ENCODE measurements around the gene TNNT1. TPM values are rescaled to one million over a fixed set of nuclear protein-coding genes. Genes with fewer than 3 reads are reported as not detected.
A peak's percentile ranks its signal among the peaks of the same experiment; 100 is the strongest.

The TNNT1 gene
- total and polyA plus RNA-seq, 2 donors from 2014 or later: not detected

DNA sequence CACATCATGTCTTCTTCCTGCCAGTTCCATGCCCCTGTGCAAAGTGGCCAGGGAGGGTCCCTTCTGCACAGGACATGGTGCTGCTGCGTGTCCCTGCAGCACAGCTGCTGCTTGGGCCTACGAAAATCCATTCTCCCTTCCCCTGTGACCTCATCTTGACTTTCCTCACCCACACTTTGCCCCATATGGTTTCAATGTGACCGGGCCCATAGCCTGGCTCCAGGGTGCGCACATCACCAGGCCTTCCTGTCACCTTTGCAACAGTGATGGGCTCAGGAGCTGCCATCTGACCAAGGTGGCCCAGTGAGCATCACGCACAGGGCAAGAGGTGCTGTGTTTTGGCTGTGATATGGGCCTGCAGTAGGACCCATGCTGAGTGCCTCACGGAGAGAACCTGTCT, 42.4 kb downstream of the TNNT1 start:
- TF ChIP-seq, protein P1, sequence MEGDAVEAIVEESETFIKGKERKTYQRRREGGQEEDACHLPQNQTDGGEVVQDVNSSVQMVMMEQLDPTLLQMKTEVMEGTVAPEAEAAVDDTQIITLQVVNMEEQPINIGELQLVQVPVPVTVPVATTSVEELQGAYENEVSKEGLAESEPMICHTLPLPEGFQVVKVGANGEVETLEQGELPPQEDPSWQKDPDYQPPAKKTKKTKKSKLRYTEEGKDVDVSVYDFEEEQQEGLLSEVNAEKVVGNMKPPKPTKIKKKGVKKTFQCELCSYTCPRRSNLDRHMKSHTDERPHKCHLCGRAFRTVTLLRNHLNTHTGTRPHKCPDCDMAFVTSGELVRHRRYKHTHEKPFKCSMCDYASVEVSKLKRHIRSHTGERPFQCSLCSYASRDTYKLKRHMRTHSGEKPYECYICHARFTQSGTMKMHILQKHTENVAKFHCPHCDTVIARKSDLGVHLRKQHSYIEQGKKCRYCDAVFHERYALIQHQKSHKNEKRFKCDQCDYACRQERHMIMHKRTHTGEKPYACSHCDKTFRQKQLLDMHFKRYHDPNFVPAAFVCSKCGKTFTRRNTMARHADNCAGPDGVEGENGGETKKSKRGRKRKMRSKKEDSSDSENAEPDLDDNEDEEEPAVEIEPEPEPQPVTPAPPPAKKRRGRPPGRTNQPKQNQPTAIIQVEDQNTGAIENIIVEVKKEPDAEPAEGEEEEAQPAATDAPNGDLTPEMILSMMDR (IDR thresholded peaks at IDR 0.05; ENCODE audit: borderline replicate concordance, extremely low read depth, insufficient read depth): no peak
- H3K4me3 ChIP-seq (ENCODE audit: low read length in 3 of 3): no peak overlapping the region
- intact Hi-C loops (cut with DNase I): no loop called here
- no peaks in the 10 kb centered on the region for H3K4me1 ChIP-seq (ENCODE audit: control insufficient read depth in 2 of 3, insufficient read depth in 2 of 3, low read depth in 1 of 3, low read length in 3 of 3)
- FAIRE-seq (no peak), DNase-seq (peak in 1 of 5 donors; percentile 37)
- H3K9ac ChIP-seq (ENCODE audit: low read length in 3 of 3): no peak overlapping the region
- peaks cover 2 to 17% (median 9%) of the 10 kb centered on the region in 3 donors for H3K36me3 ChIP-seq (ENCODE audit: control insufficient read depth in 2 of 3, insufficient read depth in 3 of 3, low read length in 3 of 3)
- H3K27ac ChIP-seq (ENCODE audit: low read depth in 2 of 2, low read length in 2 of 2): no peak overlapping the region
- no peaks in the 10 kb centered on the region for H3K9me3 ChIP-seq (ENCODE audit: control insufficient read depth in 2 of 3, insufficient read depth in 1 of 3, low read length in 3 of 3)
- H3K27me3 ChIP-seq (ENCODE audit: control insufficient read depth, insufficient read depth, low read length): no peaks in the 10 kb centered on the region

DNA sequence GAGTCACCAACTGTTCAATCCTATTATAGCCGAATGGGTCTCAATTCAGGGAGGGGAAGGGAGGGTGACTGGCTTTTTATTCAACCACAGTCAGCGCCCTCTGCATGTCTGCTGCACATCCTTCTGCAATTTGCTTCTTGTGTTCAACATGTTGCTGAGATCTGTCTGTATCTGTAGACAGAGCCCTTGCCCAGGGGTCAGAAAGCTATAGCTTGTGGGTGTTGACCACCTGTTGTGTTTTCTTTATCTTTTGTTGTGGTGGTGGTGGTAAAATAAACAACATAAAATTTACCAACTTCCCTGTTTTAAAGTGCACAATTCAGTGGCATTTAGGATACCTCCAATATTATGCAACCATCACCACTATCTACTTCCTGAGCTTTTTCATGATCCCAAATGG, 43.8 kb downstream of the TNNT1 start:
- DNase-seq (no peak), FAIRE-seq (no peak)
- Histone ChIP-seq H3K4me3 (ENCODE audit: low read length in 3 of 3) (no peak overlapping the region), H3K4me1 (ENCODE audit: control insufficient read depth in 2 of 3, insufficient read depth in 2 of 3, low read depth in 1 of 3, low read length in 3 of 3) (no peaks in the 10 kb centered on the region), H3K27me3 (ENCODE audit: control insufficient read depth, insufficient read depth, low read length) (no peaks in the 10 kb centered on the region), H3K36me3 (ENCODE audit: control insufficient read depth in 2 of 3, insufficient read depth in 3 of 3, low read length in 3 of 3) (peaks cover 2 to 17% (median 9%) of the 10 kb centered on the region in 3 donors), H3K9me3 (ENCODE audit: control insufficient read depth in 2 of 3, insufficient read depth in 1 of 3, low read length in 3 of 3) (no peaks in the 10 kb centered on the region), H3K27ac (ENCODE audit: low read depth in 2 of 2, low read length in 2 of 2) (no peak overlapping the region), H3K9ac (ENCODE audit: low read length in 3 of 3) (no peak overlapping the region)
- intact Hi-C loops (cut with DNase I): no loop called here
- TF ChIP-seq, protein P1 (IDR thresholded peaks at IDR 0.05; ENCODE audit: borderline replicate concordance, extremely low read depth, insufficient read depth): no peak

DNA sequence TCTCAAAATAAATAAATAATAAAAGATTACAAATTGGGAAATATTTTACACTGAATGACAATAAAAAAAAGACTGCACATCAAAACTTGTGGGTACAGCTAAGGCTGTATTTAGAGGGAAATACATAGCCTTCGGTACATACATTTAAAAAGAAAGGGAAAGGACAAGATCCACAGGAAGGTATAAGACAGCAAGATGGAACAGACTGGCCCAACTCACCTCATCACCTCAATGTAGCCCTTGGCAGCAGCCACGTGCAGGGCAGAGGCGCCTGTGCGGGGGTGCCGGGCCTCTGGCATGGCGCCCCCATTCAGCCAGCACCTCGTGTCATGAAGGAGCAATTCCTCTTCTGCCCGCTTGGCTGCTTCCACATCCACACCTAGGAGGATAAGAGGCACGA, 45.8 kb downstream of the TNNT1 start:
- no peak for FAIRE-seq
- no peak for DNase-seq
- Histone ChIP-seq H3K36me3 (ENCODE audit: control insufficient read depth in 2 of 3, insufficient read depth in 3 of 3, low read length in 3 of 3) (peaks cover 2 to 12% (median 5%) of the 10 kb centered on the region in 3 donors), H3K27me3 (ENCODE audit: control insufficient read depth, insufficient read depth, low read length) (no peaks in the 10 kb centered on the region), H3K4me1 (ENCODE audit: control insufficient read depth in 2 of 3, insufficient read depth in 2 of 3, low read depth in 1 of 3, low read length in 3 of 3) (no peaks in the 10 kb centered on the region), H3K9ac (ENCODE audit: low read length in 3 of 3) (no peak overlapping the region), H3K4me3 (ENCODE audit: low read length in 3 of 3) (no peak overlapping the region), H3K9me3 (ENCODE audit: control insufficient read depth in 2 of 3, insufficient read depth in 1 of 3, low read length in 3 of 3) (no peaks in the 10 kb centered on the region), H3K27ac (ENCODE audit: low read depth in 2 of 2, low read length in 2 of 2) (no peak overlapping the region)
- TF ChIP-seq, protein P1 (IDR thresholded peaks at IDR 0.05; ENCODE audit: borderline replicate concordance, extremely low read depth, insufficient read depth): no peak
- intact Hi-C loops (cut with DNase I): no loop called here

DNA sequence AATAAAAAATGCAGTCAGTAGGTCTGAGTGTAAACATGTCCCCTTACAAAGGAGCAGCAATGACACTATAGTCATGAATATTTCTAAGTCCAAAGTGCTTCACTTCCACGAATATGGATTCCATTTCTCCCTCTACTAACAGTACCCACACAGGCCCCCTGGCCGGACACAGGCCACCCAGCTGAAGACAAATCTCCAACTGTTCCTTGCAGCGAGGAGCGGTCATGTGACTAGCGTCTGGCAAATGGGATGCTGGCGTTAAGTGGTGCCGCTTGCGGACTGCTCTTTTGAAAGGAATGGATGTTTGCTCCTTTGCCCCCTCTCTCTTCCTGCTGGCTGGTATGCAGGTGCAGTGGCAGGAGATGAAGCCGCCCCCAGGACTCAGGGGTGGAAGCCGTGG, 47.7 kb downstream of the TNNT1 start:
- no peaks in the 10 kb centered on the region for H3K27me3 ChIP-seq (ENCODE audit: control insufficient read depth, insufficient read depth, low read length)
- H3K4me3 ChIP-seq (ENCODE audit: low read length in 3 of 3): no peak overlapping the region
- DNase-seq: no peak
- H3K4me1 ChIP-seq (ENCODE audit: control insufficient read depth in 2 of 3, insufficient read depth in 2 of 3, low read depth in 1 of 3, low read length in 3 of 3): no peaks in the 10 kb centered on the region
- H3K36me3 ChIP-seq (ENCODE audit: control insufficient read depth in 2 of 3, insufficient read depth in 3 of 3, low read length in 3 of 3): peaks cover 2 to 12% (median 5%) of the 10 kb centered on the region in 3 donors
- H3K27ac ChIP-seq (ENCODE audit: low read depth in 2 of 2, low read length in 2 of 2): no peak overlapping the region
- intact Hi-C loops (cut with DNase I): no loop called here
- no peak for FAIRE-seq
- H3K9ac ChIP-seq (ENCODE audit: low read length in 3 of 3): no peak overlapping the region
- TF ChIP-seq, protein P1 (IDR thresholded peaks at IDR 0.05; ENCODE audit: borderline replicate concordance, extremely low read depth, insufficient read depth): no peak
- no peaks in the 10 kb centered on the region for H3K9me3 ChIP-seq (ENCODE audit: control insufficient read depth in 2 of 3, insufficient read depth in 1 of 3, low read length in 3 of 3)

Measured in kidney (tissue), 14 donors.